ENCODE measurements around the gene TCF4.

The TCF4 gene

DNA sequence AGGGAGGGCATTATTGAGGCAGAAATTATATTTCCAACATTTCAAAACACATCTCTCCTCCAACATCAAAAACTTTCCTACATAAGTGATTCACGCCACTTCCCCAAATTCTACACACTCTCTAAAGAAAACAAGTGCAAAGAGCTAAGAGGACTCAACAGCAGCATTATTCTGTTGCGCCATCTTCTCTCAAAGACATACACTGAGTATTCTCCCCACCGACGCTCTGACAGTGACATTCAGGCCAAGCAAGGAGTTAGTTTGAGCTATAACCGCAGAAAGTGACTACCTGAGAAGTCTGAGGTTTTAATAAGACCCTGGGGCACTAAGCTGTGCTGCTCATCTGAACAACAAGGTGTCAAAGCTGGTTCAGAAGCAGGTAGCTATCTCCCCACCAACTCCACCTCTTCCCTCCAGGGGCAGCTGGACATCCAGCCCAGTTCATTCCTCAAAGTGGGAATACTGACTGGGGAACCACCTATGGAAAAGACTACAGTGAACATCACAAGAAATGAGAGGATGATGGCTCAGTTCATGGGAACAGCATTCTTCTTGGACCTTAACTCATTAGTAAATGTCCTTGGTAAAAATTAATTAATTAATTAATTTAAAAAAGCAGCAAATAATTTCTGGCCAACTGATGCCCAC is 319.2 kb downstream of the TCF4 start:
- no peak for DNase-seq (ENCODE audit: low read depth, low spot score)
- in situ Hi-C loops (cut with HindIII; ENCODE audit: low sequenced_read_pairs) = no loop called here
- TF ChIP-seq, protein P1, sequence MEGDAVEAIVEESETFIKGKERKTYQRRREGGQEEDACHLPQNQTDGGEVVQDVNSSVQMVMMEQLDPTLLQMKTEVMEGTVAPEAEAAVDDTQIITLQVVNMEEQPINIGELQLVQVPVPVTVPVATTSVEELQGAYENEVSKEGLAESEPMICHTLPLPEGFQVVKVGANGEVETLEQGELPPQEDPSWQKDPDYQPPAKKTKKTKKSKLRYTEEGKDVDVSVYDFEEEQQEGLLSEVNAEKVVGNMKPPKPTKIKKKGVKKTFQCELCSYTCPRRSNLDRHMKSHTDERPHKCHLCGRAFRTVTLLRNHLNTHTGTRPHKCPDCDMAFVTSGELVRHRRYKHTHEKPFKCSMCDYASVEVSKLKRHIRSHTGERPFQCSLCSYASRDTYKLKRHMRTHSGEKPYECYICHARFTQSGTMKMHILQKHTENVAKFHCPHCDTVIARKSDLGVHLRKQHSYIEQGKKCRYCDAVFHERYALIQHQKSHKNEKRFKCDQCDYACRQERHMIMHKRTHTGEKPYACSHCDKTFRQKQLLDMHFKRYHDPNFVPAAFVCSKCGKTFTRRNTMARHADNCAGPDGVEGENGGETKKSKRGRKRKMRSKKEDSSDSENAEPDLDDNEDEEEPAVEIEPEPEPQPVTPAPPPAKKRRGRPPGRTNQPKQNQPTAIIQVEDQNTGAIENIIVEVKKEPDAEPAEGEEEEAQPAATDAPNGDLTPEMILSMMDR (IDR thresholded peaks at IDR 0.05; ENCODE audit: low read depth, low read length) = no peak
- H3K4me3 ChIP-seq (ENCODE audit: low read depth, low read length) = no peak overlapping the region

DNA sequence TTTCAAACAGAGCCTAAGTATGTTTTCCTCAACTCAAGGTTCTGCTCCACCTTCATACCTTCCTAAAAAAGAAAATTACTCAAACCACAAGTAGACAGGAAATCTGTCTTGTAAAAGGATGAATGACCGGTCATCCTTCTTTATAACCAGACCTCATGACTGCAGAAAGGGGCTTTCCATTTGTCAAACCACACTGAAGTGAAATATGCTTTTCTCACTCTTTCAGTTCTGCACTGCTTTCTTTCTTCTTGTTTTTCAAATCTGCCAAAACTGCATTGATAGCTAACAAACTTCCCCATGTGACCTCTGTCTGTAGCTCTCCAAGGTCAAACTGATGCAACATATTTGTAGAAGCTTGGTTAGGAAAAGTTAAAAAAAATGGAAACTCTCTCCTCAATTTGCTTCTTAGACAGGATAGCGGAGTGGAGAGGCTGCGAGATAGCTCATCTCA is 319.8 kb downstream of the TCF4 start:
- DNase-seq (ENCODE audit: low read depth, low spot score) = no peak
- in situ Hi-C loops (cut with HindIII; ENCODE audit: low sequenced_read_pairs) = no loop called here
- TF ChIP-seq, protein P1 (IDR thresholded peaks at IDR 0.05; ENCODE audit: low read depth, low read length) = no peak
- no peak overlapping the region for H3K4me3 ChIP-seq (ENCODE audit: low read depth, low read length)

DNA sequence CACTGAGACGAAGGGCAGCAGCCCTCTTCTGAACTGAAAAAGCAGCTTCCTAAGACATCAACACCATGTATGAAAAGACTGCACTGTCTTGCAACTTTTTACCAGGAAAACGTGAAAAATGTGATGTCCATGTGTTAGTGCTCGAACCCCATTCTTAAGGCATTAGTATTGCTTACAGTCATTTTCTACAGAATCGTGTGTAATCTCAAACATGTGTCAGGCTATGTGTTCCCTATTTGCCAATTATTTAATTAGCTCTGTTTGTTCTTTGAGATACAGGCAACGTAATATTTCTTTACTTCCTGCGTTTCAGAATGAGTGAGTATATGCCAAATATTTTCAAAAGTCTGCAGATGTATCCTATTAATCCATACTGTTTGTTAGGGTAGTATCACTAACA is 321.0 kb downstream of the TCF4 start:
- no peak for DNase-seq (ENCODE audit: low read depth, low spot score)
- no peak overlapping the region for H3K4me3 ChIP-seq (ENCODE audit: low read depth, low read length)
- TF ChIP-seq, protein P1 (IDR thresholded peaks at IDR 0.05; ENCODE audit: low read depth, low read length) = no peak
- in situ Hi-C loops (cut with HindIII; ENCODE audit: low sequenced_read_pairs) = no loop called here

DNA sequence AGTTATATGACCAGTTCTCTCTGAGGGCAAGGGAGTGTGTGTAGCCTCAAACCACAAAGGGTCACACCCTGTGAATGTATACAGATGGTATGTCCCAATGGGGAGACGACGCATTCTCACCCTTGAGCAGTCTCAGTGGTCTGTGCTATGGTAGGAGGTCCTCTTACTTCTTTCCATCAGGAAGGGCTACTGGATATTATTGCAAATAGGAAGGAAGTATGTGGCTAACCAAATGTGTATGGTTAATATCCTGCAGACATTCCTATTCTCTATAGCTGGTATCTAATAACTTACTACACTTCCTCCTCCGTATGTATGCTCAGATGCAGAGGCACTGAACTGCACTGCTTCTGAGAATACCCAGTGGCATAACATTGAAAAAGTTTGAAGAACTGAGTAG is 322.0 kb downstream of the TCF4 start:
- TF ChIP-seq, protein P1 (IDR thresholded peaks at IDR 0.05; ENCODE audit: low read depth, low read length) = no peak
- peak; percentile 54 for DNase-seq (ENCODE audit: low read depth, low spot score)
- no peak overlapping the region for H3K4me3 ChIP-seq (ENCODE audit: low read depth, low read length)
- in situ Hi-C loops (cut with HindIII; ENCODE audit: low sequenced_read_pairs) = no loop called here

DNA sequence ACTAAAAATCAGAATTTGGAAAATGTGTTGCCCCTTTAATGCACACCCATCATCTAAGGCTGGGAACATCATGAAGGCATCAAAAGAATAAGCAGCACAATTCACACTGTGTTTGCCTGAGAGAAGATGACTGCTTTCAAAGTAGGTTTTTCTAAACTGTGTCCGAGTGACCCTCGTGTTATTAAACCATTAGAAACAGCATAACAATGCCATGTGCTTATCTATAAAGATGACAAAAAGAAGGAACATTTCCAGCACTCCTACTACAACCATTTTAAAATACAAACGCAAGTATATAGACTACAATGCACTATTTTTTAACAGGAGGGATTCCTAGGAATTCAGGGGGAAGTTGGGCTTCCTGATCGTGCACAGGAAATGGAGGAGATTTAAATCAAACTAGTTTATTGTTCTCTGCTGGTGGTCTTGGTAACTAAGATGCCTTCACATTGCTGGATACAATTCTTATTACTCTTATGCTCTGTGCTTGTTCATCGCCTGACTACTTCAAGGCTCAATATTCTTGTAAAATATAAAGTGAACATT is 322.8 kb downstream of the TCF4 start:
- TF ChIP-seq, protein P1 (IDR thresholded peaks at IDR 0.05; ENCODE audit: low read depth, low read length) = no peak
- DNase-seq (ENCODE audit: low read depth, low spot score) = no peak
- in situ Hi-C loops (cut with HindIII; ENCODE audit: low sequenced_read_pairs) = no loop called here
- no peak overlapping the region for H3K4me3 ChIP-seq (ENCODE audit: low read depth, low read length)

DNA sequence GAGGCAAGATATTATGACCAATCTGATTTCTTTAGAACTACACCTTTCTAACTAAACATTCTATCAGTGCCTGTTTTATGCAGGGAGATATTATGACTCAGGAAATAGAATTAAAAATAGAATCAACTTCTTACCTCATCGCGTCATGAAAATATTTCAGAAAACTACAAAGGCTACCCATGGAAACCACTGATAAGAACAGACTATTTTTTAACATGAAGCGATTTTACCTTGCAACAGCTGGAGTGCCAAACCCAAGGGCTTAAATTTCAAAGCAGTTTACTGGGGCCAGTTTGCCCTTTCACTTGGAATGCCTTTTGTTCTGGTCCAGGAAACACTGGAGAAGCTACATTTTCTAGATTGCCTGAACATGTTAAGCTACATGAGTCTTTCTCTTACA is 323.9 kb downstream of the TCF4 start:
- TF ChIP-seq, protein P1 (IDR thresholded peaks at IDR 0.05; ENCODE audit: low read depth, low read length) = no peak
- no peak overlapping the region for H3K4me3 ChIP-seq (ENCODE audit: low read depth, low read length)
- in situ Hi-C loops (cut with HindIII; ENCODE audit: low sequenced_read_pairs) = no loop called here
- DNase-seq (ENCODE audit: low read depth, low spot score) = peak; percentile 61

Measured in astrocyte of the spinal cord (primary cell).